ENCODE measurements around the gene MAPKAP1. TPM values are rescaled to one million over a fixed set of nuclear protein-coding genes. Genes with fewer than 3 reads are reported as not detected.

MAPKAP1 gene
- total RNA-seq, 4 donors from 2014 or later, result 59.0 to 98.2 (median 70.9) TPM

GRCh38 chr9:125397736-125398135 lies 309.3 kb downstream of the MAPKAP1 start:
- H3K9me3 ChIP-seq, result no peaks in the 10 kb centered on the region

DNA sequence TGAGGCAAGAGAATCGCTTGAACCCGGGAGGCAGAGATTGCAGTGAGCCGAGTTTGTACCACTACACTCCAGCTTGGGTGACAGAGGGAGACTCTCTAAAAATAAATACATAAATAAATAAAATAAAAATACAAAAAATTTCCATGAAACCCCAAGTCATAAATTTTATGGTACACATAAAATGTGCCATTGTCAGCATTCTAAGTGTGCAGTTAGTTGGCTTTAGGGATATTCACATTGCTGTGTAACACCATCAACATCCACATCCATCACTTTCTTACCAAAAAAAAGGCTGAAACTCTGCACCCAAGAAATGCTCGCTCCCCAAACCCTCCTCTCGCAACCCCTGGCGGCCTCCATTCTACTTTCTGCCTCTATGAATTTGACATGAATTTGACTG lies 310.2 kb downstream of the MAPKAP1 start:
- no peak overlapping the region for H3K27ac ChIP-seq
- H3K9me3 ChIP-seq, result no peaks in the 10 kb centered on the region
- no peaks in the 10 kb centered on the region for H3K4me1 ChIP-seq
- TF ChIP-seq CTCF (IDR thresholded peaks at IDR 0.05), result no peak
- no peak for TF ChIP-seq POLR2A (IDR thresholded peaks at IDR 0.05)
- no peaks in the 10 kb centered on the region for H3K27me3 ChIP-seq
- no peak overlapping the region for H3K4me3 ChIP-seq
- no peak for DNase-seq
- H3K36me3 ChIP-seq, result no peaks in the 10 kb centered on the region

More at GRCh38 chr9:125397736-125398135, 309.3 kb downstream of the MAPKAP1 start:
- Histone ChIP-seq H3K27me3 (no peaks in the 10 kb centered on the region), H3K36me3 (no peaks in the 10 kb centered on the region), H3K4me3 (no peak overlapping the region), H3K27ac (no peak overlapping the region), H3K4me1 (no peaks in the 10 kb centered on the region)
- no peak for DNase-seq
- TF ChIP-seq CTCF (IDR thresholded peaks at IDR 0.05), result no peak
- TF ChIP-seq POLR2A (IDR thresholded peaks at IDR 0.05), result no peak

DNA sequence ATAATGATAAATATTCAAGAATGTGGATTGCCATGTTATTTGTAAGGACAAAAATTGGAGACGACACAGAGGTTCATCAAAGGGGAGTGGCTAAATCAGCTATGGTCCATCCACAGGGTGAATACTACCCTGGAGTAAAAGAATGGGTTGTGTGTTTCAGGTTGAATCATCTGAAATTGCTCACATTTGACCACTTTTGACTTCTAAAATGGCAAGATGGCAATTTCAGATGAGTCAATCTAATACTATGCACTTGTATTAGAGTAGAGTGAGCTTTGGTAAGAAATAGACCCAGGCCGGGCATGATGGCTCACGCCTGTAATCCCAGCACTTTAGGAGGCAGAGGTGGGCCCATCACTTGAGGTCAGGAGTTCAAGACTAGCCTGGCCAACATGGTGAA lies 313.6 kb downstream of the MAPKAP1 start:
- Histone ChIP-seq H3K27me3 (no peaks in the 10 kb centered on the region), H3K9me3 (no peaks in the 10 kb centered on the region), H3K27ac (no peak overlapping the region), H3K4me1 (no peaks in the 10 kb centered on the region), H3K36me3 (no peaks in the 10 kb centered on the region), H3K4me3 (no peak overlapping the region)
- no peak for TF ChIP-seq POLR2A (IDR thresholded peaks at IDR 0.05)
- no peak for TF ChIP-seq CTCF (IDR thresholded peaks at IDR 0.05)
- no peak for DNase-seq

DNA sequence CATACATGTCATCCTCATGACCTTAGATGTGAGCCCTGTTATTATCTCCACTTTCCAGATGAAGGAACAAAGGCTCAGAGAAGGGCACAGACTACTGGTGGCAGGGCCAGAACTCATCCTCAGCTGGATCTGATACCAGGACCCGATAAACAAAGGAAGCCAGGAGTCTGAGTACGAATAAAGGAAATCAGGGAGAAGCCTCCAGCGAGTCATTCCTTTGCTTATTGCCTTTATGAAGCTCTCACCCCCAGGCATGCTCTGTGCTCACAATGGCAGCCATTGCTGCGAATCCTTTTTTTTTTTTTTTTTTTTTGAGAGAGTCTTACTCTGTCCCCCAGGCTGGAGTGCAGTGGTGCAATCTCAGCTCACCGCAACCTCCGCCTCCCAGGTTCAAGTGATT lies 315.3 kb downstream of the MAPKAP1 start:
- Histone ChIP-seq H3K27me3 (no peaks in the 10 kb centered on the region), H3K4me1 (no peaks in the 10 kb centered on the region), H3K9me3 (no peaks in the 10 kb centered on the region), H3K36me3 (no peaks in the 10 kb centered on the region), H3K27ac (no peak overlapping the region), H3K4me3 (no peak overlapping the region)
- no peak for DNase-seq
- TF ChIP-seq POLR2A (IDR thresholded peaks at IDR 0.05) (no peak), CTCF (IDR thresholded peaks at IDR 0.05) (no peak)

DNA sequence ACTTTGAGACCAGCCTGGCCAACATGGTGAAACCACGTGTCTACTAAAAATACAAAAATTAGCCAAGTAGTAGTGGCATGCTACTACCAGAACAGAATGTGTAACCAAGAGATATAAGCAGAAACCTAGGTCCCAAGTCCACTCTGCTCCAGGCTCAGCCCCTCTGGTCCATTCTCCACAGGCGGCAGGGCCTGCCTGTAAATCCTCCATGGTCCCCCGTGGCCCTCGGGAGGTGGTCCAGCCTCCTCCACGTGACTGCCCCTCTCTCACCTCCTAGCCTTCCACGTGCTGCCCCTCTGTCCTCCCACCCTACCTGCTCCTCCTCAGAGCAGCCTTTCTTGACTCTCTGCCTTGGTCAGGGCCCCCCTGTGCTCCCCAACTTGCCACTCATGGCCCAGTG lies 318.0 kb downstream of the MAPKAP1 start:
- DNase-seq, result no peak
- no peaks in the 10 kb centered on the region for H3K27me3 ChIP-seq
- no peak overlapping the region for H3K4me3 ChIP-seq
- no peaks in the 10 kb centered on the region for H3K4me1 ChIP-seq
- no peaks in the 10 kb centered on the region for H3K9me3 ChIP-seq
- TF ChIP-seq CTCF (IDR thresholded peaks at IDR 0.05), result no peak
- no peak overlapping the region for H3K27ac ChIP-seq
- H3K36me3 ChIP-seq, result no peaks in the 10 kb centered on the region

DNA sequence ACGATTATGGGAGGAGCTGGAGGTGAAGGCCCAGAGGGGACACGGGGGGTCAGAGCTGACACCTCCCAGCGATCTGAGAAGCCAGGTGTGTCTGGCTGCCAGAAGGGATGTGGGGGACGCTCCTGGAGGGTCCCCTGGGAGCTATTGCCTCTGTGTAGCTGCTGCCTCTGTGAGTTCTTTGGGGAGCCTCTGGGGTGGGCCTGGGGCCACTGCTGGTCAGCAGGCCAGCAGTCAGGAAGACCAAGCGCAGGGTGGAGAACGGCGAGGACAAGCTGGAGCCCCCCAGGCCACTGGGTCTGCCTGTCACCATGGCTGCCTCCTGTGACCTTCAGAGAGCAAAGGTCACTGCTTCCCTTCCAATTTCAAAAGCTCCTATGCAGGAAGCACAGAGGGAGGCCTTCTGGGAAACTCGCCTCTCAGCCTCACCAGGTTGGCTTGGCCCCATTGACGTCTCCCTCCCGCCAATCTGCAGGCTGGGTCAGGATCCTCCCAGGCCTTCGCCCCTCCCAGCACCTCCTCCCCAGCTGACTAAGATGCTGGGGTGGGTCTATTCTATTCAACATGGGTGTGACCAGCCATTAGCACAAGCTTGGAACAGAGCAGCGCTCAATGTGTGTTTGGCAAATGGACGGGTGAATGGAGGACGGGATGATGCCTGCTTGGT lies 319.0 kb downstream of the MAPKAP1 start:
- H3K9me3 ChIP-seq, result no peaks in the 10 kb centered on the region
- no peak overlapping the region for H3K4me3 ChIP-seq
- no peak for DNase-seq
- no peaks in the 10 kb centered on the region for H3K36me3 ChIP-seq
- no peak for TF ChIP-seq POLR2A (IDR thresholded peaks at IDR 0.05)
- no peak for TF ChIP-seq CTCF (IDR thresholded peaks at IDR 0.05)
- H3K4me1 ChIP-seq, result no peaks in the 10 kb centered on the region
- no peak overlapping the region for H3K27ac ChIP-seq
- H3K27me3 ChIP-seq, result no peaks in the 10 kb centered on the region

All from Peyer's patch (tissue), 4 donors.